ENCODE results near the gene TTLL7. TPM values are rescaled to one million over a fixed set of nuclear protein-coding genes. Genes with fewer than 3 reads are reported as not detected.
A peak's percentile ranks its signal among the peaks of the same experiment; 100 is the strongest.
"Not testable (repeated sequence)": the region's sequence is repeated elsewhere in the genome, so short reads cannot be mapped to it uniquely, and the experiment has no call there.

The TTLL7 gene
- total RNA-seq, 1 experiment from 2014 or later: 2.6 TPM

- no peak for DNase-seq (ENCODE audit: low spot score)
These were observed 3.3 kb downstream of the TTLL7 start for GRCh38 chr1:83995649-83996048.

- DNase-seq (ENCODE audit: low spot score): no peak
These were observed 4.8 kb downstream of the TTLL7 start for GRCh38 chr1:83994111-83994510.

GRCh38 chr1:83990734-83991133 lies 8.2 kb downstream of the TTLL7 start:
- DNase-seq (ENCODE audit: low spot score): no peak

GRCh38 chr1:83985048-83985447 lies 13.9 kb downstream of the TTLL7 start:
- DNase-seq (ENCODE audit: low spot score): no peak

- DNase-seq (ENCODE audit: low spot score): not testable (repeated sequence)
These were observed 15.0 kb downstream of the TTLL7 start for GRCh38 chr1:83983918-83984317.

GRCh38 chr1:83978056-83978455 lies 20.9 kb downstream of the TTLL7 start:
- DNase-seq (ENCODE audit: low spot score): no peak

- no peak for DNase-seq (ENCODE audit: low spot score)
These were observed 22.0 kb downstream of the TTLL7 start for GRCh38 chr1:83976920-83977319.

- no peak for DNase-seq (ENCODE audit: low spot score)
These were observed 28.1 kb downstream of the TTLL7 start for GRCh38 chr1:83970802-83971201.

GRCh38 chr1:83970114-83970513 lies 28.8 kb downstream of the TTLL7 start:
- no peak for DNase-seq (ENCODE audit: low spot score)

GRCh38 chr1:83967336-83967735 lies 31.6 kb downstream of the TTLL7 start:
- no peak for DNase-seq (ENCODE audit: low spot score)

- no peak for DNase-seq (ENCODE audit: low spot score)
These were observed 34.8 kb downstream of the TTLL7 start for GRCh38 chr1:83964153-83964552.

- no peak for DNase-seq (ENCODE audit: low spot score)
These were observed 37.2 kb downstream of the TTLL7 start for GRCh38 chr1:83961571-83962295.

GRCh38 chr1:83960669-83961277 lies 38.2 kb downstream of the TTLL7 start:
- DNase-seq (ENCODE audit: low spot score): no peak

GRCh38 chr1:83959824-83960498 lies 39.0 kb downstream of the TTLL7 start:
- no peak for DNase-seq (ENCODE audit: low spot score)

- DNase-seq (ENCODE audit: low spot score): no peak
These were observed 40.2 kb downstream of the TTLL7 start for GRCh38 chr1:83958704-83959103.

GRCh38 chr1:83954166-83954823 lies 44.6 kb downstream of the TTLL7 start:
- DNase-seq (ENCODE audit: low spot score): no peak

GRCh38 chr1:83950106-83950661 lies 48.7 kb downstream of the TTLL7 start:
- peak; percentile 20 for DNase-seq (ENCODE audit: low spot score)

GRCh38 chr1:83942914-83943313 lies 56.0 kb downstream of the TTLL7 start:
- DNase-seq (ENCODE audit: low spot score): no peak

GRCh38 chr1:83934550-83934949 lies 64.4 kb downstream of the TTLL7 start:
- DNase-seq (ENCODE audit: low spot score): no peak

GRCh38 chr1:83932693-83933092 lies 66.2 kb downstream of the TTLL7 start:
- DNase-seq (ENCODE audit: low spot score): no peak

GRCh38 chr1:83932281-83932680 lies 66.7 kb downstream of the TTLL7 start:
- DNase-seq (ENCODE audit: low spot score): no peak

- DNase-seq (ENCODE audit: low spot score): peak; percentile 69
These were observed 67.2 kb downstream of the TTLL7 start for GRCh38 chr1:83931658-83932253.

Measured in HT-29 (cell line).